ENCODE measurements around the gene CXCR4.

- no peak for TF ChIP-seq CTCF (IDR thresholded peaks at IDR 0.05)
- no peak for TF ChIP-seq POLR2A (IDR thresholded peaks at IDR 0.05)
Observed at GRCh38 chr2:136098441-136098840, 19.5 kb downstream of the CXCR4 start.
